HG02642 (cell line): ENCODE results near the gene PAK4.

ENCODE experiments used
- ATAC-seq: cut with Tn5 transposase; IDR thresholded peaks from one replicate; pipeline ENCODE4 v1.9.1; 2021; ENCODE audit warnings: mild to moderate bottlenecking; ENCODE audit not compliant: unreplicated experiment, poor library complexity

The PAK4 gene

DNA sequence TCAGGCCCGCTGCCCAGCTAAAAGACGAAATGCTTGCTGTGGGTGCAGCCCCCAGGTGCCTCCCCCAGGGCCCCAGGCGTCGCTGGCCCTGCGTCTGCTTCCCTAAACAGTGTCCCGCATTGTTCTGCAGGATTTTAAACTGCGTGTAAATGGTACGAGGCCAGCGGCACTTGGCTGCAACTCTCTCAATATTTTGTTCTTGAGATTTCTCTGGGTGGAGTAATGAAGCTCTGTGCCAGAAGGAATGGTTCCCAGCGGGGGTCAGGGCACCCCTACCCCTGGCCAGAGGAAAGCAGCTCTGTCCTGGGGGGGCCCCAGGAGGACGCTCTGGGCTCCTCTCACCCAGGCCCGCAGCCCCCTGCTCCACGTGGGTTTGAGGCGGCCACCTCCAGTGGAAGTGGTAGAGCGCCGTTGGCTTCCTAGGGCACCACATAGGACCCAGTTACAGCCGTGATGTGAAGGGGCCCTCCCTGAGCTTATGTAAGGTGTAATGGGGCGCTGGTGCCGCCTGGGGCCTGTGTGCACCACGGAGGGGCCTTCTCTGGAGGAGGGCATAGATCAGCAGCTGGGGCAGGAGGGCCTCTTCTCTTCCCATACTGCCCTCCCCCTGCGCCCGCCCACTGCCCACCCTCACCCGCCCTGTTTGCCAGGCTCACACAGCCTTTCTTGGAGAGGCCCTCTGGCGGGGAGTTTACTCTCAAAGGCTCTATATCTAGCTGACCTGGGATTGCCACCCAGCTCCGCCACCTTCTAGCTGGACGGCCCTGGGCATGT is 19.8 kb downstream of the PAK4 start:
- no peak for ATAC-seq

DNA sequence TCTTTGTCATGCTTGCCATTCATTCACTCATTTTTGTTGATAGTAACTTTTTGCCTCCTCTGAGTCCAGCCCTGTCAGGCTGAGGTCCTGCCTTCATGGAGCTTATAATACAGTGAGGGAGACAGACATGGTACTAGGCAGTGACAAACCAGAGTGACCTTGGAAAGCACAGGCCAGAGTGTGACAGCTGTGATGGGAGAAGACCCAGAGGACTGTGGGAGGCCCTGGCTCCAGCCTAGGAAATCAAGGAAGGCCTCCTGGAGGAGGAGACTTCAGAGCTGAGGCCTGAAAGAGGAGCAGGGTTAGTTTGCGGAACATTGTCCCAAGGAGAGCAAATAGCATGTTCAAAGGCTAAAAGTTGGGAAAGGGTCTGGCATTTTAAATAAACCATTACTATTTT is 20.5 kb downstream of the PAK4 start:
- no peak for ATAC-seq

DNA sequence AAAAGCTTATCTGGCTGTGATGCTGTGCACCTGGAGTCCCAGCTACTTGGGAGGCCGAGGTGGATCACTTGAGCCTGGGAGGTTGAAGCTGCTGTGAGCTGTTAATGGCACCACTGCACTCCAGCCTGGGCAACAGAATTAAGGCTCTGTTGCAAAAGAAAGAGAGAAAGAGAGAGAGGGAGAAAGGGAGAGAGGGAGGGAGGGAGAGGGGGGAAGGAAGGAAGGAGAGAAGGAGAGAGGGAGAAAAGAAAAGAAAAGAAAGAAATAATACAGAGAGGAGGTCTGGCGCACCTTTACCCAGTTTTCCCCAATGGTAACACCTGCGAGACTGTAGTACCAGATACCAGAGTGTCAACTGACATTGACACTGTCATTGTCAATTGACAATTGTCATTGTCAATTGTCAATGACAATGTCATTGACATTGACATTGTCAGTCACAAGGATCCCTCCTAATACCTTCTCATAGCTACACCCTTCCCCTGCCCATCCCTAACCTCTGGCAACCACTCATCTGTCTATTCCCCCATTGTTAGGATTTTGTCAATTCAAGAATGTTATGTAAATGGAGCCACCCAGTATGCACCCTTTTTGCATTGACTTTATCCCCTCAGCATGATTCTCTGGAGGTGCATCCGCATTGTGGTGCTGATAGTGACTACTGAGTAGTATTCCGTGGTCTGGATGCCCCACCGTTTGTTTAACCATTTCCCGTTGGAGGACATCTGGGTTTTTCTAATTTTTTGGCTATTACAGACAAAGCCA is 21.3 kb downstream of the PAK4 start:
- no peak for ATAC-seq

DNA sequence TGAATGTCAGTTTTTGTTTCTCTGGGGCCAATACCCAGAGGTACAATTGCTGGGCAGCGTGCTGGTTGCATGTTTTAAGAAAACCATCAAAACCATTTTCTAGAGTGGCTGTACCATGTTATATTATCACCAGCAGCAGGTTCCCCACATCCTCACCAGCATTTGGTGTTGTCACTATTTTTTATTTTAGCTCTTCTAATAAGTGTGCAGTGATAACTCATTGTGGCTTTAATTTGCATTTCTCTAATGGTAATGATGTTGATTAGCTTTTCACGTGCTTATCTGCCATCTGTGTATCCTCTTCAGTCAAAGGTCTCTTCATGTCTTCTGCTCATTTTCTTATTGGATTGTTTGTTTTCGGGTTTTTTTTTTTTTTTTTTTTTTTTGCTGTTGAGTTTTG is 21.9 kb downstream of the PAK4 start:
- ATAC-seq = no peak

DNA sequence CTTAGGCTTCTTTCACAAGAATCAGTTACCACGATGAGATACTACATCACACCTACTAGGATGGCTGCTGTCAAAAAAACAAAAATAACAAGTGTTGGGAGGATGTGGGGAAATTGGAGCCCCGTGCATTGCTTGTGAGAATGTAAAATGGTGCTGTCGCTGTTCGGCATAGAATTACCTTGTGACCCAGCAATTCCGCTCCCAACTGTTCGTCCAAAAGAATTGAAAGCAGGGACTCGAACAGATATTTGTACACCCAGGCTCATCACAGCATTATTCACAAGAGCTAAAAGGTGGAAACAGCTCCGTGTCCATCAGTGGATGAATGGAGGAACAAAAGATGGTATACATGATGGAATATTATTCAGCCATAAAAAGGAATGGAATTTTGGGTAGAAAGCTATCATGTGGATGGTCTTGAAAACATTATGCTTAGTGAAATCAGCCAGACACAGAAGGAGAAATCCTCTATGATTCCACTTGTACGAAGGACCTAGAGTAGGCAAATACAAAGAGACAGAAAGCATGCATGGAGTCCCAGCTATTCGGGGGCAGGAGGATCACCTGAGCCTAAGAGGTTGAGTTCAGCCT is 23.4 kb downstream of the PAK4 start:
- ATAC-seq = no peak

DNA sequence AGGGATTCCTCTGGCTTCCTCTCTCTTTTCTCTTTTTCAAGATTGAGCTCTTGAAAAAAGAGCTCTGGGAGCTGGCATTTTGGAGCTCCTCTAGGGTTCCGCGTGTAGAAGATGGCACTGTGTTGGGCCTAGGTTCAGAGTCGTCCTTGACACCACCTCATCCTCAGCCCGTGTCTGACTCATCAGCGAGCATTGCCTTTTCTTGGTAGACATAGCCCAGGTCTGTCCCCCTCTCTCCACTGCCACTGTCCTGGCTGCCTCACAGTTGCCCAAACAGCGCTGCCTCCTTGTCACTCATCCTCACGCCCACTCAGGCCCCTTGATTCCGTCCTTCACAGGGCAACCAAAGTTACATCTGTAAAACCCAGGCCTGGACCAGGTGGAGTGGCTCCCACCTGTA is 24.6 kb downstream of the PAK4 start:
- no peak for ATAC-seq

DNA sequence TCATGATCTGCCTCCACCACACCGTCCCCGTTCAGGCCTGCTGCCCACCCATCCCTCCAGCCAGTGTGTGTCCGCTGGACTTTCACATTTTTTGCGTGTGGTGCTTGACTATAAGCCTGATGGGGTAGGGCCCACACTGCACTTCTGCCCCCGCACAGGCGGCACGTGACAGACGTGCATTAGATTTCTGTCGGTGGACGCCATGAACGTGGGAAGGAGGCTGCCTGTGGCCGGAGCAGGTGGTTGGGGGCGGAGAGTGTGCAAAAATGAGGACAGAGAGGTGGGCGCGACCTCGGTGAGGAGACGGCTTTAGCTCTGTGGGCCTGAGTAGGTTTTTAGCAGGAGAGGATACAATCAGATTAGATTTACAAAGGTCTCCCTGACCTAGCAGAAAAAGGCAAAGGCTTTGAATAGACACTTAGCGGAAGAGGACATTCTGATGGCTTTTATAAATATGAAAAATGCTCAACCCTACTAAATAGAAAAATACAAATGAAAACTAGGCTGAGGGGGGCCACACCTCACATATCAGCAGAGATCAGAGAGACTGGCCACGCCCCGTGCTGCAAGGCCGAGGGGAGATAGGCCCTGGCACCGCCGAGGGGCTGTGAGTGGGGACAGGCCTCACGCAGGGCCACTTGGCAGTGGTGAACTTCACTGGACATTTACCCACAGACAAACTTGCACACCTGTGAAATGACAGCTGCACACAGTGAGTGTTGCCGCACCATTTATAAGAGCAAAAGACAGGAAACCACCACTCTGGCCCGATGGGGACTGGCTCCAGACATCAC is 25.4 kb downstream of the PAK4 start:
- ATAC-seq = no peak

DNA sequence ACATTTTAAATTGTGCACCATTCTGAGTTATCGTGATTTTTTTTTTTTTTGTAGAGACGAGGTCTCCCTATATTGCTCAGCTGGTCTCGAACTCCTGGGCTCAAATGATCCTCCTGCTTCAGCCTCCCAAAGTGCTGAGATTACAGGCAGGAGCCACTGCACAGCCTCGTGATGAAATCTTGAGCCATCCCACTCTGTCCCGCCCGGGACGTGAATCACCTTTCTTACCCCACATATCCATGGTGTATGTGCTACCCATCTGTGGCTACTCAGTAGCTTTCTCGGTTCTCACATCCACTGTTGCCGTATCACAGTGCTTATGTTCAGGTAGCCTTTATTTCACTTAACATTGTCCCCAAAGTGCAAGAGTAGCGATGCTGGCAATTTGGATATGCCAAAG is 26.5 kb downstream of the PAK4 start:
- no peak for ATAC-seq

DNA sequence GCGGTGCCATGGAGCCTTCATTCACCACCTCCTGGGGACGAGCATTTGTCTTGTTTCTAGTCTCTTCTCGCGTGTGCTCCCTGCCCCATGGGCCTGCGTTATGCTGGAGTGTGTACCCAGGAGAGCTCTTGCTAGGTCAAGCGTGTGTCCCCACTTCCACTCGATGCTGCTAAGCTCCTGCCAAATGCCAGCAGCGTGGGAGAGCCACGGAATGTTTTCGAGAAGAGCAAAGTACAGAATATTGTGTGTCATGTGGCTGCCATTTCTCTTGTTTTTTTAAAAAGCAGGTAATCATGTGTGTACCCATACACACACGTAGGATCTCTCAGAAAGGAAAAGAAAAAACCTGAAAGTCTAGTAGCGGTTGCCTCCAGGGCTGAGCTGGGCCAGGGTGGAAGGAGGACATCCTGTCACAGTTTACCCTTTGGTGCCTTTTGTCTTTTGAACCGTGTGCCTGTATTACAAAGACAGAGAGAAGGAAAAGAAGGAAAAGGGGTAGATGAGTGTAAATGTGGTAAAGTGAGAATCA is 28.6 kb downstream of the PAK4 start:
- no peak for ATAC-seq

DNA sequence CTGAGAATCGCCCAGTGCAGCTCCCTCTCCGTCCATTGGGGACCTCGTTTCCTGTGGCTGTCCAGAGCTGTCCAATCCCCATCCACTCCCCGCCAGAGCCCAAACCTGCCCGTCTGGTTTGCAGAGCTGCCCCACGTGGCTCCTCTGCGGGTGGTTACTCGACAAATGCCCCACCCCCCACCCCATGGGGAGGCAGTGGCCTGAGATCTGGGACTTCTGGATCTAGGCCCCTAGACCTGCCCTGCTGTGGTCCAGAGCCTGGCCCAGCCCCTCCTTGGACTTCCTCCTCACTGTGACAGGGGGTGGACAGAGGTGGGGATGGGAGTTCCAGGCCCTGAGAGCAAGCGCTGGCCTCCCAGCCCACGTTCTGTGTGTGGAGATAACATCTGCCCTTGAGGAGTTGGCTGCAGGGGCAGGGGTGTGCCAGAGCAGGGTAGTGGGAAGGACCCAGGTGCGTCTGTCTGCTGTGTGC is 29.1 kb downstream of the PAK4 start:
- no peak for ATAC-seq

DNA sequence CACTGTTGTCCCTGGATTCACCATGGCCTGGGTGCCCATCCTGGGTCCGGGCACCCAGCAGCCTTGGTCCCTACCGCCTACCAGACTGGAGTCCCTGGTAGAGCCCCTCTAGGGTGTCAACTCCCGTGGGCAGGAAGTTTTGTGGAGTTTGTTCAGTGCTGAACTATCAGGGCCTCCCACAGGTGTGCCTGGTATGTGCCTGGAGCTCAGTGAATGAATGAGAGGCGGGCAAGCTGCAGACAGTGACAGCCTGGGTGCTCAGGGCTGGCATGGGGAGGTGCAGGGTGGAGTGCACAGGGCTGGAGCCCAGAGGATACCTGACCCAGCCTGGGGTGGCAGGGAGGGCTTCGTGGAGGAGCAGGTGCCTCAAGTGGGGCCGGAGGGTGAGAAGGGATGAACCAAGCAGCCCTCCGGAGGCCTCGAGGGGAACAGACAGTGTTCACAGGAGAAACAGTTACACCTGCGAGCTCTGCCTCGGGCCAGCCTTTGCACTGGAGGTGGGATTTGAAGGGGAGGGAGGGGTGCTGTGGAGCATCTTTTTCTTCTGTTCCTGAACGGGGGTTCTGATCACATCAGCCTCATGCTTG is 29.6 kb downstream of the PAK4 start:
- no peak for ATAC-seq

DNA sequence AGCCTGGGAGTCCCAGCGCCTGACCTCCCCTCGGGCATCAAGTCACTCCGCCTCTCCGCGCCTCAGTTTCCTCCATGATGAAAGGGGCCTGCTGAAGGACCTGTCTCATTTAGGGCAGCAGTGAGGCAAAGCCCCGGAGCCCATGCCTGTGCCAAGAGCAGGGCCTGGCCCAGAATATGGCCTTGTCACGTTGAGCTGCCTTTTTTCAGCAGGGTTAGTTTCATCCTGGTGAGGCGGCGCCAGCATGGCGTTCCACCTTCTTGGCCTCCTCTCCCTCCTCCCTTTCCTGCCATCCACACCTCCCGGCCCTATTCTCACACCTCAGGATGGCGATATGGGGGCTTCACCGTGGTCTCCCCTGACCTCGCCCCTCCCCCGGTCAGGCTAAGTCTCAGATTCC is 30.2 kb downstream of the PAK4 start:
- no peak for ATAC-seq

DNA sequence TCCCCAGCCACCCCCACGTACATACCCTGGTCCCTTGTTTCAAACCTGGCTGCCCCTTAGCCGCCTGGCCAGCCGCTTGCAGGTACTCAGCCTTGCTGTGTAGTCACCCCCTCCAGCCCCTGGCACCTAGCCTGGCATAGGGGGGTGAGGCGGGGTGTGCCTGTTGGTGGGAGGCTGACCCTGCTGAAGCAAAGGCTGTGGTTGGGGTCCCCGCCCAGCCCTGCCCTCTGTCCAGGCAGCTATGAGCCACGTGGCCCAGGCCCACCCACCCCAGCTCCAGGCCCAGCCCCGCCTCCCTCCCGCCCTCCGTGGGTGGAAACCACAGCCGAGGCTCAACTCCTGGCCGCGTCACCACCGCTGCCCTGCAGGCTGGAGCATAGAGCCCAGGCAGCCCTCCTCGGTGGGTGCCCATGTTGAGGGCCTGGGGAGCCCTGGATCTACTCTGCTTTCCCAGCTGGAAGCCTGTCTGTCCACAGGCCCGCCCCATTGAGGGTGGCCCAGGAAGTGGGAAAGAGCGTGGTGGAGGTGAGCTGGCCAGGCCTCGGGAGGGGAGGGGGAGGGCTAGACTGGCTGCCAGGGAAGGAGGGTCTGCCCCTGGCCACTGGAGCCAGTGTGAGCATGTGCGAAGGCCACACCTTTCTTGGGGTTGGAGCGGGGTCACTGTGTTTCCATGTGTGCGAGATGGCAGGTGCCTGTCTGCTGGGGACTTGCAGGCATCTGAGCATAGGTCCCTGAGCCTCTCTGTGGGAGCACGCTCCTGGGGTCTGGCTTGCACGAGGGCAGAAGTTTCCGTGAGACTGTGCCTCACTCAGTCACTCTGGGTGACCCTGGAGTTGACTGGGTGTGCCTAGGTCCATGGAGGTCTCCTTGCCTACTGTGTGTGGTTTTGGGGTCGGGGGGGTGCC is 31.0 kb downstream of the PAK4 start:
- no peak for ATAC-seq

DNA sequence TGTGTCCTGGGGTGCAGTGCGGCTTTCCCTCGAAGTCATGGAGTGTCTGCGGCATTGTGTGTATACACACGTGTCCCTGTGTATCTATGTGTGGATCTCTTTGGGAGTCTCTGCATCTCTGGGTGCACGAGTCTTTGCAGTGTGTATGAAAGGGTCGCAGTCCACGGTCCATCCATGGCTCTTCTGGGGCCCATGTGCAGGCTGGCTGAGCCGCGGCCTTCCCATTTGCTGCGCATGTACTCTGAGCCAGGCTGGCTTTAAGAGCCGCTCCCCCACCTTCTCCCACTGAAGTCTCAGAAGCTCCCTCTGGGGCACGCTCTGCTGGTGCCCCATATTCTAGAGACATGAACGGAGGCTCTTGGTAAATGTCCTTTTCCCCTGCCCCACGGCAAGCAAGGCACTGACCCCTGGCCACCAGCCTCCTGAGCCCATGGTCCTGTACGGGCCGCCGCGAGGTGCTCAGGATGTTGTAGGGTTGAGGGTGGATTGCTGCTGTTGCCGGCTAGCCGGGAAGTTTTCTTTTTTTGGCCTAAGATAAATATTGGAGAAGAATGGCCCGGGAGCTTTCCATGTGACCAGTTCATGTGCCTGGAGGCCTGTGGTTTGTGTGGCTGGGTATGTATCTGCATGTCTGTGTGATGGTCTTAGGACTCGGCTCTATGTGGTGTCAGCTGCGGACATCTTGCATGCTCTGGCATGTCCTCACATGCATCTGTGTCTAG is 31.9 kb downstream of the PAK4 start:
- no peak for ATAC-seq

DNA sequence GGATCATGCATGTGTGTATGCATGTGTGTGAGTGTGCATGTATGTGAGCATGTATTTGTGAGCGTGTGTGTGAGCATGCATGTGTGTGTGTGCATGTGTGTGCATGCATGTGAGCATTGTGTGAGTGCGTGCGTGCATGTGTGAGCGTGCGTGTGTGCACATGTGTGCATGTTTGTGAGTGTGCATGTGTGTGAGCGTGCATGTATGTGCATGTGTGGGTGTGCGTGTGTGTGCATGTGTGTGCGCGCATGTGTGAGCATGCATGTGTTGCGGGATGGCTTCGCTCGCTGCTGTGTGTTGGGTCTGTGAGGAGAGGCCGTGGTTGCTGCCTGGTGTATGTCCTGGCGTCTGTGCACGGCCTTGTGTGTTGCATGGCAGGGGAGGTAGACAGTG is 32.4 kb downstream of the PAK4 start:
- ATAC-seq = no peak

DNA sequence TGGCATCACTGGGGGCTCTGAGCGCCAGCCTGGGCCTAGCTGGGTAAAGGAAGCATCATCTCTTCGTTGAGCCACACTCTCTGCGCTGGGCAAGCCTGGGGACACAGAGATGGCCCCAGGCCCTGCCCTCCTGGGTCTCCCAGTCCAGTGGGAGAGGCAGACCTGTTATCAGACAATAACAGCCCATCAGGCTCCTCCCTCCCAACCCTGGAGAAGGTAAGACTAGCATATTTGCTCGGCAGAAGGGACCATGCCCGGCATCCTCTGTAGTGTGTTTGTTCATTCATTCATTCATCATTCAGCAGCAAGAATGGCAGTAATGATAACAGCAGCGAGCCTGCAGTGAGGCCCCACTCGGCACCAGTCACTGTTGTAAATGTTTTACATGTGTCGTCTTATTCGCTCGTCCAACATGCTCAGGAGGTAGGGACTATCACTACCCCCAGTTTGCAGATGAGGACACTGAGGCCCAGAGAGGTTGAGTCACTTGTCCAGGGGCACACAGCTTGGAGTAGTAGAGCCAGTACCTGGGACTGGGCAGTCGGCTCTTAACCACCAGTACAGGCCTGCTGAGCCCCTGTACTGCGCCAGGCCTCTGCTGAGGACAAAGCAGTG is 33.2 kb downstream of the PAK4 start:
- no peak for ATAC-seq

DNA sequence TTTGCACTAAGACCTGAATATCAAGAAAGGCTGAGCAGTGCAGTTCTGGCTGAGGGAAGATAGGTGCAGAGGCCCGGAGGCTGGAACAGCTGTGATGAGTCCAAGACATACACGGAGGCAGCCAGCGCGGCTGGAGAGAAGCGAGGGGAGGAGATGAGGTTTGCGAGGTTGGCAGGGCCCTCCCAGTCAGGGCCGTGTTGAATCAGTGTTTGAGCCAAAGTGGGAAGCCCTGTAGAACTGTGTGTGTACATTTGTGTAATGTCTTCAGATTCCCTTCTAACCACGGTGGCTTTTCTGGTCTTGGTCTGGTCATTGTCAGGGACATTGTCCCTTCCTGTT is 34.9 kb downstream of the PAK4 start:
- ATAC-seq = no peak
